Tibial nerve (tissue), 4 donors: ENCODE results near the gene TMEM109. TPM values are rescaled to one million over a fixed set of nuclear protein-coding genes. Genes with fewer than 3 reads are reported as not detected.

Experiments
- DNase-seq, 2 donors: peaks; one replicate each; pipeline ENCODE4 v3.0.0-alpha.2; 2019; ENCODE audit warnings: low spot score in 2 of 2
- H3K27ac ChIP-seq, 4 donors: fragments of 200-600 bp; sonication (generic) in 3 of 4; one replicate each; pipeline ENCODE4 v1.5.1; 2017 to 2019; ENCODE audit warnings: mild to moderate bottlenecking in 1 of 4
- H3K27me3 ChIP-seq, 2 donors: fragments of 200-600 bp; sonication (generic) in 1 of 2; one replicate each; pipeline versions ENCODE4 v1.5.1 to v1.6.0; 2017 to 2019
- H3K36me3 ChIP-seq, 3 donors: fragments of 200-600 bp; sonication (generic); one replicate each; pipeline ENCODE4 v1.5.1; 2018 to 2019
- H3K4me1 ChIP-seq, 4 donors: fragments of 200-600 bp; sonication (generic) in 3 of 4; one replicate each; pipeline ENCODE4 v1.5.1; 2017 to 2019
- H3K4me3 ChIP-seq, 4 donors: fragments of 200-600 bp; sonication (generic) in 3 of 4; one replicate each; pipeline ENCODE4 v1.5.1; 2017 to 2019; ENCODE audit warnings: mild to moderate bottlenecking in 1 of 4, moderate library complexity in 1 of 4
- H3K9me3 ChIP-seq, 4 donors: fragments of 200-600 bp; sonication (generic) in 3 of 4; one replicate each; pipeline ENCODE4 v1.5.1; 2017 to 2019
- CTCF ChIP-seq, 5 experiments: fragments of 200-600 bp in 3 of 5; fragments of 450-650 bp in 2 of 5; sonication (generic) in 3 of 5; IDR thresholded peaks; one replicate each; pipeline ENCODE4 v1.5.1; 2016 to 2019; ENCODE audit warnings: antibody characterized with exemption in 5 of 5, mild to moderate bottlenecking in 3 of 5, moderate library complexity in 2 of 5
- EP300 ChIP-seq, 2 donors: sonication (generic); formaldehyde crosslinking; IDR thresholded peaks; one replicate each; pipeline ENCODE4 v1.6.1; 2017; ENCODE audit warnings: antibody characterized with exemption in 2 of 2, mild to moderate bottlenecking in 1 of 2
- POLR2A ChIP-seq, 2 donors: fragments of 450-650 bp; IDR thresholded peaks; one replicate each; pipeline ENCODE4 v1.6.1; 2017; ENCODE audit warnings: antibody characterized with exemption in 2 of 2, mild to moderate bottlenecking in 2 of 2, moderate library complexity in 2 of 2
- WGBS, 2 donors: methylation state at CpG; one replicate each; pipeline ENCODE4 v1.1.5; 2018; 5-methylcytosine and 5-hydroxymethylcytosine counted together
- total RNA-seq, 4 donors: library from RNA; depleted of rRNA; stranded (reverse); fragments of >200 nt; gene quantifications; one replicate each; pipeline ENCODE4 v1.1.0, GENCODE V29; 2016

Gene TMEM109
- total RNA-seq, 4 donors from 2014 or later, result 173 to 300 (median 197) TPM

GRCh38 chr11:60919320-60919719 is 5.4 kb downstream of the TMEM109 start:
- H3K27ac ChIP-seq, result no peak overlapping the region
- TF ChIP-seq CTCF (IDR thresholded peaks at IDR 0.05), result no peak
- TF ChIP-seq POLR2A (IDR thresholded peaks at IDR 0.05), result no peak
- no peak for TF ChIP-seq EP300 (IDR thresholded peaks at IDR 0.05)

GRCh38 chr11:60919956-60920355 is 6.0 kb downstream of the TMEM109 start:
- TF ChIP-seq CTCF (IDR thresholded peaks at IDR 0.05) (no peak), POLR2A (IDR thresholded peaks at IDR 0.05) (no peak), EP300 (IDR thresholded peaks at IDR 0.05) (no peak)
- peaks cover 0 to 69% (median 41%) of the 10 kb centered on the region in 4 donors for H3K4me1 ChIP-seq
- peaks cover 0 to 51% (median 29%) of the 10 kb centered on the region in 3 donors for H3K36me3 ChIP-seq
- no peak overlapping the region for H3K4me3 ChIP-seq
- DNase-seq, result no peak
- no peaks in the 10 kb centered on the region for H3K9me3 ChIP-seq
- H3K27me3 ChIP-seq, result peaks cover 0 to 6% of the 10 kb centered on the region in 2 donors
- no peak overlapping the region for H3K27ac ChIP-seq
- WGBS, 2 donors, result 55 to 62% methylated on average over 2 of the region's 2 CpGs

More at GRCh38 chr11:60919320-60919719, 5.4 kb downstream of the TMEM109 start:
- Histone ChIP-seq H3K36me3 (peaks cover 0 to 51% (median 29%) of the 10 kb centered on the region in 3 donors), H3K9me3 (no peaks in the 10 kb centered on the region), H3K4me1 (peaks cover 0 to 64% (median 37%) of the 10 kb centered on the region in 4 donors), H3K4me3 (no peak overlapping the region), H3K27me3 (no peaks in the 10 kb centered on the region)
- DNase-seq, result no peak
- 81 to 96% methylated on average over 1 of the region's 1 CpG for WGBS, 2 donors

- Histone ChIP-seq H3K27me3 (peaks cover 0 to 11% of the 10 kb centered on the region in 2 donors), H3K9me3 (no peaks in the 10 kb centered on the region), H3K36me3 (peaks cover 0 to 51% (median 29%) of the 10 kb centered on the region in 3 donors), H3K27ac (no peak overlapping the region), H3K4me3 (no peak overlapping the region), H3K4me1 (peaks cover 0 to 68% (median 39%) of the 10 kb centered on the region in 4 donors)
- no peak for DNase-seq
- TF ChIP-seq CTCF (IDR thresholded peaks at IDR 0.05) (no peak), POLR2A (IDR thresholded peaks at IDR 0.05) (no peak), EP300 (IDR thresholded peaks at IDR 0.05) (no peak)
- WGBS, 2 donors, result 91 to 93% methylated on average over 11 of the region's 11 CpGs
Measured at GRCh38 chr11:60921259-60921658, 7.3 kb downstream of the TMEM109 start.

- peaks cover 0 to 62% (median 34%) of the 10 kb centered on the region in 4 donors for H3K4me1 ChIP-seq
- no peak for DNase-seq
- TF ChIP-seq EP300 (IDR thresholded peaks at IDR 0.05) (no peak), CTCF (IDR thresholded peaks at IDR 0.05) (no peak)
- H3K27ac ChIP-seq, result no peak overlapping the region
- H3K27me3 ChIP-seq, result peaks cover 0 to 11% of the 10 kb centered on the region in 2 donors
- peaks cover 0 to 51% (median 29%) of the 10 kb centered on the region in 3 donors for H3K36me3 ChIP-seq
- no peaks in the 10 kb centered on the region for H3K9me3 ChIP-seq
- 60 to 70% methylated on average over 12 to 23 of the region's 23 CpGs for WGBS, 2 donors
- no peak overlapping the region for H3K4me3 ChIP-seq
Measured at GRCh38 chr11:60921777-60922335, 7.9 kb downstream of the TMEM109 start.

- TF ChIP-seq POLR2A (IDR thresholded peaks at IDR 0.05), result no peak
- no peak for TF ChIP-seq EP300 (IDR thresholded peaks at IDR 0.05)
- no peak for TF ChIP-seq CTCF (IDR thresholded peaks at IDR 0.05)
- no peaks in the 10 kb centered on the region for H3K9me3 ChIP-seq
- WGBS, 2 donors, result 79 to 83% methylated on average over 6 of the region's 6 CpGs
- no peak overlapping the region for H3K4me3 ChIP-seq
- no peak for DNase-seq
- no peak overlapping the region for H3K27ac ChIP-seq
- peaks cover 0 to 48% (median 29%) of the 10 kb centered on the region in 3 donors for H3K36me3 ChIP-seq
- H3K4me1 ChIP-seq, result peaks cover 0 to 51% (median 31%) of the 10 kb centered on the region in 4 donors
- peaks cover 0 to 11% of the 10 kb centered on the region in 2 donors for H3K27me3 ChIP-seq
Measured at GRCh38 chr11:60922906-60923305, 8.9 kb downstream of the TMEM109 start.
